Neural progenitor cell (in vitro differentiated cells): Measurements from ENCODE around the gene BCAT1.

Experiments used
- EZH2 ChIP-seq: fragments of 200-600 bp; sonication (generic); IDR thresholded peaks from 2 replicates; pipeline ENCODE4 v1.6.1; 2017; ENCODE audit warnings: antibody characterized with exemption, mild to moderate bottlenecking, moderate library complexity
- EZH2phosphoT487 ChIP-seq: fragments of 200-600 bp; sonication (generic); IDR thresholded peaks from 2 replicates; pipeline ENCODE4 v1.6.1; 2017; ENCODE audit warnings: antibody characterized with exemption
- TF ChIP-seq, protein P1 (sequence below): fragments of 200-600 bp; sonication (generic); IDR thresholded peaks from 2 replicates; pipeline ENCODE4 v1.5.1; 2017; ENCODE audit warnings: antibody characterized with exemption, mild to moderate bottlenecking

DNA sequence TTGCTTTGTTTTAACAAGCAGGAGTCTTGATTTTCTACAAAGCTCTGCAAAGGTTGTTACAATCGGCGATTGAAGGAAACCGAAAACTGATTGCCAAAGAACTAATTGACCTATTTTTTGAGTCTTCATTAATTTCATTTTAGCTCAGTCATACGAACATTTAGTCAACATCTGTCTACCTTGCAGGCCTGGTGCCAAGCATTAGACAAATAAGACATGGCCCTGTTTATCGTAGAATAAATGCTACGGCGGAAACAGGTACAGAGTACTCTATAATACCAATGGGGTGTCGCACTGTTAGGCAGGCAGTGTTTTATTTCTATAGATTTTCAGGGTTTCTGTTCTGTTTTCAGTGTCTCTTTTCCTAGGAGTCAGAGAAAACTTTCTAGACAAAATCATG lies 171.5 kb downstream of the BCAT1 start:
- TF ChIP-seq, protein P1, sequence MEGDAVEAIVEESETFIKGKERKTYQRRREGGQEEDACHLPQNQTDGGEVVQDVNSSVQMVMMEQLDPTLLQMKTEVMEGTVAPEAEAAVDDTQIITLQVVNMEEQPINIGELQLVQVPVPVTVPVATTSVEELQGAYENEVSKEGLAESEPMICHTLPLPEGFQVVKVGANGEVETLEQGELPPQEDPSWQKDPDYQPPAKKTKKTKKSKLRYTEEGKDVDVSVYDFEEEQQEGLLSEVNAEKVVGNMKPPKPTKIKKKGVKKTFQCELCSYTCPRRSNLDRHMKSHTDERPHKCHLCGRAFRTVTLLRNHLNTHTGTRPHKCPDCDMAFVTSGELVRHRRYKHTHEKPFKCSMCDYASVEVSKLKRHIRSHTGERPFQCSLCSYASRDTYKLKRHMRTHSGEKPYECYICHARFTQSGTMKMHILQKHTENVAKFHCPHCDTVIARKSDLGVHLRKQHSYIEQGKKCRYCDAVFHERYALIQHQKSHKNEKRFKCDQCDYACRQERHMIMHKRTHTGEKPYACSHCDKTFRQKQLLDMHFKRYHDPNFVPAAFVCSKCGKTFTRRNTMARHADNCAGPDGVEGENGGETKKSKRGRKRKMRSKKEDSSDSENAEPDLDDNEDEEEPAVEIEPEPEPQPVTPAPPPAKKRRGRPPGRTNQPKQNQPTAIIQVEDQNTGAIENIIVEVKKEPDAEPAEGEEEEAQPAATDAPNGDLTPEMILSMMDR = no peak
- no peak for TF ChIP-seq EZH2phosphoT487
- TF ChIP-seq EZH2 = no peak
